Pancreas (tissue), 10 donors: ENCODE measurements around the gene CAPN3. TPM values are rescaled to one million over a fixed set of nuclear protein-coding genes. Genes with fewer than 3 reads are reported as not detected.
"Not testable (repeated sequence)": the region's sequence is repeated elsewhere in the genome, so short reads cannot be mapped to it uniquely, and the experiment has no call there.

ENCODE experiments used
- ATAC-seq, 4 donors: fragments of 200-7000 bp; cut with Tn5 transposase; one replicate each; pipeline versions ENCODE4 v1.8.0 to v1.9.1; 2020; ENCODE audit warnings: mild to moderate bottlenecking in 4 of 4, moderate library complexity in 4 of 4
- DNase-seq, 6 donors: peaks; one replicate each; pipeline ENCODE4 v3.0.0-alpha.2; 2020
- FAIRE-seq: peaks from 2 replicates; lab custom pipeline; 2012; peaks lifted over from hg19 to GRCh38; lab: Jason Lieb, UNC
- H3K27ac ChIP-seq, 4 donors: fragments of 200-600 bp; sonication (generic); 1 replicate in 3 of 4; 2 replicates in 1 of 4; pipeline versions ENCODE4 v1.5.0 to v1.8.0; 2020
- H3K27me3 ChIP-seq, 4 donors: fragments of 200-600 bp; one replicate each; pipeline ENCODE4 v1.8.0; 2021
- H3K36me3 ChIP-seq, 3 donors: fragments of 200-600 bp; sonication (generic) in 1 of 3; one replicate each; pipeline versions ENCODE4 v1.5.0 to v1.8.0; 2020 to 2021
- H3K4me1 ChIP-seq, 3 donors: fragments of 200-600 bp; one replicate each; pipeline ENCODE4 v1.8.0; 2021
- H3K4me3 ChIP-seq, 4 donors: fragments of 200-600 bp; sonication (generic) in 2 of 4; one replicate each; pipeline versions ENCODE4 v1.5.0 to v1.8.0; 2020 to 2021
- H3K9me3 ChIP-seq, 4 donors: fragments of 200-600 bp; one replicate each; pipeline ENCODE4 v1.8.0; 2021
- WGBS, 2 donors: extraction: QIAGEN DNeasy Blood & Tissue Kit; methylation state at CpG; one replicate each; pipeline ENCODE4 v1.1.7; 2013; 5-methylcytosine and 5-hydroxymethylcytosine counted together
- intact Hi-C, 3 donors: fragments of 100-400 bp; cut with DNase I; formaldehyde crosslinking; loops; one replicate each; pipeline versions ENCODE4 v1.11.1 to v1.14.2; 2022
- polyA plus RNA-seq, 2 donors: library from polyadenylated mRNA; stranded (reverse); fragments of 200-250 nt; gene quantifications; one replicate each; pipeline ENCODE4 v1.2.3, GENCODE V29; 2013
- total RNA-seq, 6 donors: library from RNA; stranded (reverse); fragmentation: NEBNext Ultra II Directional in 4 of 6; extraction: Animal tissue kit (Norgen Biotek cat#: 25700) in 4 of 6; gene quantifications; one replicate each; pipeline versions ENCODE4 v1.2.1 to v1.2.4, GENCODE V29; 2021 to 2023
- TF ChIP-seq, protein P1 (sequence below), 4 donors: fragments of 200-600 bp; sonication (generic) in 3 of 4; IDR thresholded peaks; one replicate each; pipeline versions ENCODE4 v1.5.0 to v1.8.0; 2021; ENCODE audit warnings: antibody characterized with exemption in 4 of 4
- donor health status: healthy with polysubstance abuse.
- donor health status: DM: no; HTN: no; CAD: no; lungs with moderate emphysema.
- donor health status: DM: no; HTN: no; CAD: no.
- donor health status: control.
- donor health status: control.
- donor health status: Bipolar disorder and iron deficiency.
- donor health status: DM: yes; HTN: yes; CAD: no.
- donor health status: DM: no; HTN: no; CAD: no.
- donor health status: DM: no; HTN: no; CAD: no.
- donor health status: DM: yes; HTN: yes; CAD: no.

Gene CAPN3
- total and polyA plus RNA-seq, 8 donors: 1.8 to 35.8 (median 4.5) TPM

DNA sequence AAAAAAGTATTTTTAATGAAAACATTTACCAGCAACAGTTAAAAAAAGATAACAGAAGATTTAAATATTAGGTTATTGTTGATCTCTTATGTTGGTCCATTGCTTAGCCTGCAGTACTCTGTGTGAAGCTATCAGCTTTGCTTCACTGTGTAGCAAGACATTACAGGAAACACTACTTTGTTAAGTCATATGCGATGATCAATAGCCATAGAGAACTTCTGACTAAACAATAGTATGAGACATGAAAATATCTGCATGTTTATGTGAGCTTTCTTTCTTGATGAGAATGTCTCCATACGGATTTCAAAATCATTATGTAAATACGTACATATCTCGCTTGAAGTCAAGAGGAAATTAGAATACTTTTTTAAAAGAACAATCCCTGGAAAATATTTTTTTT, 27.0 kb upstream of the CAPN3 start:
- Histone ChIP-seq H3K36me3 (no peaks in the 10 kb centered on the region), H3K27me3 (no peaks in the 10 kb centered on the region), H3K4me1 (no peaks in the 10 kb centered on the region), H3K9me3 (no peaks in the 10 kb centered on the region), H3K27ac (no peak overlapping the region), H3K4me3 (no peak overlapping the region)
- ATAC-seq (no peak), FAIRE-seq (no peak), DNase-seq (no peak)
- 71 to 75% methylated on average over 4 of the region's 4 CpGs for WGBS, 2 donors
- intact Hi-C loops: no loop called here
- TF ChIP-seq, protein P1, sequence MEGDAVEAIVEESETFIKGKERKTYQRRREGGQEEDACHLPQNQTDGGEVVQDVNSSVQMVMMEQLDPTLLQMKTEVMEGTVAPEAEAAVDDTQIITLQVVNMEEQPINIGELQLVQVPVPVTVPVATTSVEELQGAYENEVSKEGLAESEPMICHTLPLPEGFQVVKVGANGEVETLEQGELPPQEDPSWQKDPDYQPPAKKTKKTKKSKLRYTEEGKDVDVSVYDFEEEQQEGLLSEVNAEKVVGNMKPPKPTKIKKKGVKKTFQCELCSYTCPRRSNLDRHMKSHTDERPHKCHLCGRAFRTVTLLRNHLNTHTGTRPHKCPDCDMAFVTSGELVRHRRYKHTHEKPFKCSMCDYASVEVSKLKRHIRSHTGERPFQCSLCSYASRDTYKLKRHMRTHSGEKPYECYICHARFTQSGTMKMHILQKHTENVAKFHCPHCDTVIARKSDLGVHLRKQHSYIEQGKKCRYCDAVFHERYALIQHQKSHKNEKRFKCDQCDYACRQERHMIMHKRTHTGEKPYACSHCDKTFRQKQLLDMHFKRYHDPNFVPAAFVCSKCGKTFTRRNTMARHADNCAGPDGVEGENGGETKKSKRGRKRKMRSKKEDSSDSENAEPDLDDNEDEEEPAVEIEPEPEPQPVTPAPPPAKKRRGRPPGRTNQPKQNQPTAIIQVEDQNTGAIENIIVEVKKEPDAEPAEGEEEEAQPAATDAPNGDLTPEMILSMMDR (IDR thresholded peaks at IDR 0.05): no peak

DNA sequence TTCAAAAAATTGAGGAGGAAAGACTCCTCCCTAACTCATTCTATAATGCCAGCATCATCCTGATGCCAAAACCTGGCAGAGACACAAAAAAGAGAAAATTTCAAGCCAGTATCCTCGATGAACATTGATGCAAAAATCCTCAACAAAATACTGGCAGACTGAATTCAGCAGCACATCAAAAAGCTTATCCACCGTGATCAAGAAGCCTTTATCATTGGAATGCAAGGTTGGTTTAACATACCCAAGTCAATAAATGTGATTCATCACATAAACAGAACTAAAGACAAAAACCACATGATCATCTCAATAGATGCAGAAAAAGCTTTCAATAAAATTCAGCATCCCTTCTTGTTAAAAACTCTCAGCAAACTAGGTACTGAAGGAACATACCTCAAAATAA, 24.2 kb upstream of the CAPN3 start:
- TF ChIP-seq, protein P1 (IDR thresholded peaks at IDR 0.05): no peak
- intact Hi-C loops: no loop called here
- no peak for ATAC-seq
- Histone ChIP-seq H3K4me3 (no peak overlapping the region), H3K36me3 (no peaks in the 10 kb centered on the region), H3K27ac (no peak overlapping the region), H3K27me3 (no peaks in the 10 kb centered on the region), H3K4me1 (no peaks in the 10 kb centered on the region), H3K9me3 (no peaks in the 10 kb centered on the region)
- FAIRE-seq: no peak
- DNase-seq: no peak
- WGBS, 2 donors: 94 to 98% methylated on average over 2 of the region's 2 CpGs

DNA sequence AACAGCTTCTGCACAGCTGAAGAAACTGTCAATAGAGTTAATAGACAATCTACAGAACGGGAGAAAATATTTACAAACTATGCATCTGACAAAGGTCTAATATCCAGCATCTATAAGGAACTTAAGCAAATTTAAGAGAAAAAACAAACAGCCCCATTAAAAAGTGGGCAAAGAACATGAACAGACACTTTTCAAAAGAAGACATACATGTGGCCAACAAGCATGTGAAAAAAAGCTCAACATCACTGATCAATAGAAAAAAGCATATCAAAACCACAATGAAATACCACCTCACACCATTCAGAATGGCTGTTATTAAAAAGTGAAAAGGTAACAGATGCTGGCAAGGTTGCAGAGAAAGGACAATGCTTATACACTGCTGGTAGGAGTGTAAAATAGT, 22.7 kb upstream of the CAPN3 start:
- H3K27me3 ChIP-seq, ATAC-seq, H3K36me3 ChIP-seq, H3K4me1 ChIP-seq, H3K4me3 ChIP-seq, H3K27ac ChIP-seq, DNase-seq, FAIRE-seq, intact Hi-C loops, H3K9me3 ChIP-seq: not testable (repeated sequence)
- WGBS, 2 donors: 97 to 99% methylated on average over 1 of the region's 1 CpG

DNA sequence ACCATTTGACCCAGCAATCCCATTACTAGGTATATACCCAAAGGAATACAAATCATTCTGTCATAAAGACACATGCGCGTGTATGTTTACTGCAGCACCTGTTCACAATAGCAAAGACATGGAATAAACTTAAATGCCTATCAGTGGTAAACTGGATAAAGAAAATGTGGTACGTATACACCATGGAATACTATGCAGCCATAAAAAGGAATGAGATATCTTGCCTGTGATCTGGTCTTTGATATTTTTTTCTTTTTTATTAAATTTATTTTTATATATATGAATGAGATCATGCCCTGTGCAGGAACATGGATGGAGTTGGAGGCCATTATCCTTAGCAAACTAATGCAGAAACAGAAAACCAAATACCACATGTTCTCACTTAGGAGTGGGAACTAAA, 22.2 kb upstream of the CAPN3 start:
- intact Hi-C loops, ATAC-seq, H3K4me3 ChIP-seq, FAIRE-seq, DNase-seq, H3K27ac ChIP-seq, H3K4me1 ChIP-seq, H3K36me3 ChIP-seq, H3K9me3 ChIP-seq, H3K27me3 ChIP-seq: not testable (repeated sequence)
- WGBS, 2 donors: 99 to 100% methylated on average over 3 of the region's 3 CpGs

DNA sequence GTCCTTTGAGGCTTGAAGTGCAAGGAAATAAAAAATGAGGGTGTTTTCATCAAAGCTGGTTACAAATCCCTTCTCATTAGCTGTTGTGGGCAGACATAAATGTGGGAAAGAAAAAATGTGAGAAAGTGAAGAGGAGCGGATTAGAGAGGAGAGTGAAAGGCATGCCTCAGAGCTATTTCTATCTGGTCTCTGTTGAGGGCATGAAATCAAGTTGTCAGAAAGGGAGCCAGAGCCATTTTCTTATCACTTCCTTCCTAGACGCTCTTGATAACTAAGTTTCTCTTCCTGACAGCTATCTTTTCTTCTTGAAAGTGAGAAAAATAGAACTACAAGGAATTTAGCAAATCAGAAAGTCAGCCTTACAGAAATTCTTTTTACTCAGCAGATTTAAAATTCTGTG, 20.8 kb upstream of the CAPN3 start:
- H3K9me3 ChIP-seq: no peaks in the 10 kb centered on the region
- FAIRE-seq (no peak), DNase-seq (no peak), ATAC-seq (no peak)
- H3K4me1 ChIP-seq: no peaks in the 10 kb centered on the region
- H3K27me3 ChIP-seq: no peaks in the 10 kb centered on the region
- H3K27ac ChIP-seq: no peak overlapping the region
- 67% methylated on average over 2 of the region's 2 CpGs for WGBS, 2 donors
- TF ChIP-seq, protein P1 (IDR thresholded peaks at IDR 0.05): no peak
- no peak overlapping the region for H3K4me3 ChIP-seq
- intact Hi-C loops: no loop called here
- no peaks in the 10 kb centered on the region for H3K36me3 ChIP-seq

DNA sequence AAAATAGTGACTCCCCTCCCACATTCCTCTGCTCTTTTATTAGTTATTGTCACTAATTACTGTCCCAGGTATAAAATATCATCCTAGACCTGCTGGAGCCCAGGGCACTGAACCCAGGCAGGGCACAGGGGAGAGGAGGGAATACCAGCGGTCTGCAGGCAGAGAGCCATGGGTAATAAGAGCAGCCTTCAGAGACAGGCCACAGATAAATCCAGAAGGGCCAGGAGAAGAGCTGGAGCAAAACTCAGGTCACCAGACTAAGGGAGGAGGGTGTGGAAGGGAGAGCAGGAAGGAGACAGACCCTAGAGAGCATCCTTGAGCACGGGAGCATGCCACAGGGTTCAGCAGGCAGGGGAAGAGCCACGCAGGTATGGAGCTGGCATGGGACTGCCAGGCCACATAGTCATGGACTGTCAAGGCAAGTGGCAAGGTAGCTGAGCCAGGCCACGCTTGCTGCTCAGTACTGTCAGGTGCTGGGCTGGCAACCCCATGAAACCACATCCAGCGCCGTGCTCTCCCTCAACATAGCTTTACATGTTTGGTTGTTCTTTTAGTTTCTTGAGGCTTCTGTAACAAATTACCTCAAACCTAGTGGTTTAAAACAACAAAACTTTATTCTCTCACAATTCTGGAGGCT, 15.6 kb upstream of the CAPN3 start:
- Histone ChIP-seq H3K36me3 (no peaks in the 10 kb centered on the region), H3K9me3 (no peaks in the 10 kb centered on the region), H3K4me3 (no peak overlapping the region), H3K27ac (no peak overlapping the region), H3K27me3 (no peaks in the 10 kb centered on the region), H3K4me1 (no peaks in the 10 kb centered on the region)
- intact Hi-C loops: no loop called here
- ATAC-seq (no peak), FAIRE-seq (no peak), DNase-seq (no peak)
- 85 to 96% methylated on average over 6 of the region's 6 CpGs for WGBS, 2 donors
- TF ChIP-seq, protein P1 (IDR thresholded peaks at IDR 0.05): no peak
